Ishikawa (cell line): ENCODE results near the gene DNAH12.

Source experiments
- CEBPB ChIP-seq: IDR thresholded peaks from 2 replicates; pipeline ENCODE4 v1.6.1; 2012
- CREB1 ChIP-seq: IDR thresholded peaks from 2 replicates; pipeline ENCODE4 v1.6.1; 2012; ENCODE audit warnings: low read depth
- EGR1 ChIP-seq: IDR thresholded peaks from 2 replicates; pipeline ENCODE4 v1.6.1; 2012
- EP300 ChIP-seq: IDR thresholded peaks from 2 replicates; pipeline ENCODE4 v1.6.1; 2012; ENCODE audit warnings: borderline replicate concordance
- FOXM1 ChIP-seq: IDR thresholded peaks from 2 replicates; pipeline ENCODE4 v1.6.1; 2012; ENCODE audit warnings: low read depth, borderline replicate concordance
- MAX ChIP-seq: IDR thresholded peaks from 2 replicates; pipeline ENCODE4 v1.6.1; 2012
- NFIC ChIP-seq: IDR thresholded peaks from 2 replicates; pipeline ENCODE4 v1.6.1; 2012
- RAD21 ChIP-seq: IDR thresholded peaks from 2 replicates; pipeline ENCODE4 v1.6.1; 2012; ENCODE audit warnings: low read depth
- REST ChIP-seq: IDR thresholded peaks from 2 replicates; pipeline ENCODE4 v1.6.1; 2012; ENCODE audit warnings: low read depth, mild to moderate bottlenecking
- TAF1 ChIP-seq: IDR thresholded peaks from 2 replicates; pipeline ENCODE4 v1.6.1; 2012; ENCODE audit warnings: low read depth, mild to moderate bottlenecking
- TCF12 ChIP-seq: IDR thresholded peaks from 2 replicates; pipeline ENCODE4 v1.6.1; 2012; ENCODE audit warnings: low read depth
- TEAD4 ChIP-seq: IDR thresholded peaks from 2 replicates; pipeline ENCODE4 v1.6.1; 2012
- USF1 ChIP-seq: IDR thresholded peaks from 2 replicates; pipeline ENCODE4 v1.6.1; 2012
- YY1 ChIP-seq: IDR thresholded peaks from 2 replicates; pipeline ENCODE4 v1.6.1; 2012; ENCODE audit warnings: low read depth
- ZBTB7A ChIP-seq: IDR thresholded peaks from 2 replicates; pipeline ENCODE4 v1.6.1; 2012; ENCODE audit warnings: low read depth

The DNAH12 gene

DNA sequence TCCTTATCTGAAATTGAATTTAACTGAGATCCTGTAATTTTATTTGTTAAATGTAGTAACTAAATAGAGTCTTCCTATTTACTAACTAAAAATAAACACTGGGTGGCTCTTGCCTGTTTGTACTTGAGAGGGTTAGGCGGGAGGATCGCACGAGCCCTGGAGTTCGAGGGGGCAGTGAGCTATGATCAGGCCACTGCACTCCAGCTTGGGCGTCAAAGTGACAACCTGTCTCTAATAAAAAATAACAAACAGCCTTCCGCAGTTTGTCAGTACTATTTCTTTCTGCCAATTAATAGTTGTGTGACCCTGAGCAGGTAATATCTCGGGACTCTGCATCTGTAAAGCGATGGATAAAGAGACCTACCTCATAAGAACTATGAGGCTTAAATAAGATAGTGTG lies 11.2 kb upstream of the DNAH12 start:
- TF ChIP-seq FOXM1 (no peak), YY1 (no peak), EGR1 (no peak), TAF1 (no peak), REST (no peak), TEAD4 (no peak), ZBTB7A (no peak), TCF12 (no peak), USF1 (no peak), NFIC (no peak), CEBPB (no peak), CREB1 (no peak), EP300 (no peak), RAD21 (no peak), MAX (no peak)

- TF ChIP-seq EP300 (no peak), CREB1 (no peak), RAD21 (no peak)
Measured at GRCh38 chr3:57546616-57547015, 2.5 kb upstream of the DNAH12 start.

GRCh38 chr3:57545636-57546268 lies 1.6 kb upstream of the DNAH12 start:
- TF ChIP-seq CEBPB (no peak), REST (no peak), CREB1 (no peak), EGR1 (no peak), EP300 (no peak), USF1 (no peak), TAF1 (no peak), ZBTB7A (no peak), YY1 (no peak), TCF12 (no peak)

- TF ChIP-seq TCF12 (no peak), CREB1 (no peak), TEAD4 (no peak), FOXM1 (no peak), REST (no peak), CEBPB (no peak), USF1 (no peak), EGR1 (no peak), TAF1 (no peak), MAX (no peak), ZBTB7A (no peak), NFIC (no peak), RAD21 (no peak), EP300 (no peak), YY1 (no peak)
Measured at GRCh38 chr3:57538465-57538864, 5.7 kb downstream of the DNAH12 start.
